Putamen (tissue), 1 donor: ENCODE data around the gene SNPH.

ENCODE experiments used
- DNase-seq: peaks from one replicate; pipeline ENCODE4 v3.0.0-alpha.2; 2016; ENCODE audit warnings: low spot score

The SNPH gene

GRCh38 chr20:1265226-1265915 is 723 bp upstream of the SNPH start:
- DNase-seq = no peak

GRCh38 chr20:1265916-1266166 is 253 bp upstream of the SNPH start:
- DNase-seq = no peak

GRCh38 chr20:1267161-1267560 is 1.1 kb downstream of the SNPH start:
- no peak for DNase-seq

- no peak for DNase-seq
Observed at GRCh38 chr20:1267809-1268374, 1.8 kb downstream of the SNPH start.

- DNase-seq = no peak
Observed at GRCh38 chr20:1269235-1269634, 3.1 kb downstream of the SNPH start.

GRCh38 chr20:1269850-1270249 is 3.8 kb downstream of the SNPH start:
- no peak for DNase-seq

- peak; percentile 47 for DNase-seq
Observed at GRCh38 chr20:1272368-1273100, 6.4 kb downstream of the SNPH start.

GRCh38 chr20:1273366-1273765 is 7.3 kb downstream of the SNPH start:
- DNase-seq = no peak

GRCh38 chr20:1274485-1275311 is 8.6 kb downstream of the SNPH start:
- no peak for DNase-seq

GRCh38 chr20:1275919-1276318 is 9.8 kb downstream of the SNPH start:
- DNase-seq = no peak

GRCh38 chr20:1277529-1278322 is 11.6 kb downstream of the SNPH start:
- DNase-seq = no peak

- DNase-seq = no peak
Observed at GRCh38 chr20:1278993-1279392, 12.9 kb downstream of the SNPH start.

GRCh38 chr20:1280195-1281102 is 14.4 kb downstream of the SNPH start:
- no peak for DNase-seq

GRCh38 chr20:1281279-1282057 is 15.4 kb downstream of the SNPH start:
- no peak for DNase-seq

GRCh38 chr20:1282966-1283365 is 16.9 kb downstream of the SNPH start:
- DNase-seq = no peak

GRCh38 chr20:1283522-1284510 is 17.7 kb downstream of the SNPH start:
- no peak for DNase-seq

- DNase-seq = no peak
Observed at GRCh38 chr20:1286267-1287024, 20.4 kb downstream of the SNPH start.

GRCh38 chr20:1287306-1287705 is 21.2 kb downstream of the SNPH start:
- DNase-seq = no peak
